Measurements from ENCODE around the gene ZNF862. TPM values are rescaled to one million over a fixed set of nuclear protein-coding genes. Genes with fewer than 3 reads are reported as not detected.

ZNF862 gene
- total and polyA plus RNA-seq, 2 of the 8 experiments (the other 6 are each of a cell fraction or from before 2014, with no cell fraction given): 1.8 to 3.9 TPM

GRCh38 chr7:149827089-149827981, 10.8 kb upstream of the ZNF862 start:
- FAIRE-seq: no peak
- CTCF ChIA-PET (ENCODE audit: partially characterized antibody): interaction anchor here (1.3 to 5.1 kb wide), 8 partner anchors 7 to 60 kb away, joined by 3 to 25 read pairs (median 5); no protein-coding TSS in a partner anchor
- no peak overlapping the region for H2BK15ac ChIP-seq (ENCODE audit: low read length)

More at GRCh38 chr7:149827089-149827981, 10.8 kb upstream of the ZNF862 start:
- H2AK5ac ChIP-seq (ENCODE audit: low read depth, low read length): no peak overlapping the region
- no peak overlapping the region for H3K27ac ChIP-seq (ENCODE audit: low read depth, low read length)
- H3K56ac ChIP-seq (replicated peaks; ENCODE audit: insufficient read length, low read depth, low read length): no peak overlapping the region
- H4K91ac ChIP-seq (replicated peaks; ENCODE audit: insufficient read length, low read length): no peak overlapping the region
- H3K14ac ChIP-seq (ENCODE audit: insufficient read length): no peak overlapping the region
- no peak overlapping the region for H2BK12ac ChIP-seq (ENCODE audit: low read depth, low read length)
- TF ChIP-seq PHF8 (conservative IDR thresholded peaks at IDR 0.05; ENCODE audit: low read depth, low read length) (no peak), BRCA1 (IDR thresholded peaks at IDR 0.05; ENCODE audit: low read depth, low read length) (no peak), POLR2AphosphoS5 (IDR thresholded peaks at IDR 0.05; ENCODE audit: low read depth, low read length) (no peak), POLR2A (IDR thresholded peaks at IDR 0.05; ENCODE audit: control extremely low read depth in 1 of 2, low read depth in 2 of 2, low read length in 2 of 2) (no peak), CREB1 (IDR thresholded peaks at IDR 0.05) (no peak), YY1 (IDR thresholded peaks at IDR 0.05; ENCODE audit: low read depth, low read length) (no peak), ATF2 (IDR thresholded peaks at IDR 0.05; ENCODE audit: low read length) (no peak)
- H4K20me1 ChIP-seq (replicated peaks in 1 of 2; ENCODE audit: control insufficient read depth in 1 of 2, insufficient read depth in 2 of 2, low read length in 2 of 2): no peaks in the 10 kb centered on the region
- no peak overlapping the region for H2BK120ac ChIP-seq (replicated peaks; ENCODE audit: low read depth, low read length)
- H4K8ac ChIP-seq (ENCODE audit: extremely low read depth, insufficient read depth, low read length): no peak overlapping the region
- no peaks in the 10 kb centered on the region for H3K23me2 ChIP-seq (ENCODE audit: low read depth, low read length)
- H2BK5ac ChIP-seq (ENCODE audit: low read depth, low read length): no peak overlapping the region
- H4K5ac ChIP-seq (ENCODE audit: insufficient read length, low read depth, low read length): no peak overlapping the region
- no peaks in the 10 kb centered on the region for H3K79me2 ChIP-seq (ENCODE audit: control insufficient read depth in 1 of 2, insufficient read depth in 2 of 2, low read length in 2 of 2)
- no peaks in the 10 kb centered on the region for H3K79me1 ChIP-seq (ENCODE audit: low read depth, low read length)
- H3K9ac ChIP-seq (replicated peaks in 1 of 4; ENCODE audit: extremely low read depth in 1 of 4, low read depth in 3 of 4, low read length in 3 of 4): no peak overlapping the region; a peak in 1 of 7 replicates
- 83% methylated on average over 23 of the region's 23 CpGs; no CpG with 5 or more reads in 1 of the 2 experiments for WGBS, 2 experiments (ENCODE audit: extremely low coverage in 1 of 2, insufficient coverage in 1 of 2, insufficient read length in 1 of 2, insufficient replicate concordance in 2 of 2, low coverage in 1 of 2, low lambda C conversion rate in 2 of 2, missing lambda C conversion rate in 1 of 2)
- H2AFZ ChIP-seq (ENCODE audit: low read length): no peak overlapping the region
- no peak overlapping the region for H3K4me3 ChIP-seq (ENCODE audit: extremely low read depth in 1 of 4, insufficient read depth in 2 of 4, low read depth in 3 of 4, low read length in 4 of 4)
- no peak overlapping the region for H3K23ac ChIP-seq (ENCODE audit: insufficient read length)
- no peak overlapping the region for H3K4ac ChIP-seq (replicated peaks; ENCODE audit: insufficient read length, low read depth, low read length)
- H3K27me3 ChIP-seq (replicated peaks in 1 of 4; ENCODE audit: control insufficient read depth in 3 of 4, extremely low read depth in 1 of 4, insufficient read depth in 3 of 4, low read length in 3 of 4): no peaks in the 10 kb centered on the region
- peaks cover 8 to 29% of the 10 kb centered on the region in 2 experiments; a peak in 3 of 4 replicates for H3K9me3 ChIP-seq (ENCODE audit: insufficient read depth in 2 of 2, low read depth in 1 of 2, low read length in 1 of 2)
- H3K4me2 ChIP-seq (ENCODE audit: insufficient read depth in 1 of 2, low read depth in 2 of 2, low read length in 2 of 2): no peak overlapping the region
- H3K4me1 ChIP-seq (replicated peaks in 1 of 4; ENCODE audit: control insufficient read depth in 3 of 4, insufficient read depth in 4 of 4, low read length in 3 of 4): peaks cover 0 to 10% (median 6%) of the 10 kb centered on the region in 4 experiments; a peak in 5 of 7 replicates
- no peak overlapping the region for H3K18ac ChIP-seq (ENCODE audit: extremely low read depth, low read length)
- H3K36me3 ChIP-seq (ENCODE audit: control insufficient read depth in 2 of 4, insufficient read depth in 4 of 4, low read length in 3 of 4): no peaks in the 10 kb centered on the region
- no peak for DNase-seq (ENCODE audit: low read depth in 1 of 2, low spot score in 2 of 2)
- H2BK20ac ChIP-seq (ENCODE audit: low read length): no peak overlapping the region
- POLR2A ChIA-PET (ENCODE audit: partially characterized antibody): interaction anchor here (1.6 kb wide), 1 partner anchor 9 kb away, joined by 3 read pairs; no protein-coding TSS in a partner anchor
